Measurements from ENCODE around the gene RSRC2. TPM values are rescaled to one million over a fixed set of nuclear protein-coding genes. Genes with fewer than 3 reads are reported as not detected.
"Not testable (repeated sequence)": the region's sequence is repeated elsewhere in the genome, so short reads cannot be mapped to it uniquely, and the experiment has no call there.

The RSRC2 gene
- total RNA-seq: 70.4 and 83.3 TPM in 2 replicates
- 40.3 TPM for polyA plus RNA-seq (2012)

GRCh38 chr12:122526683-122527477 is at the start of gene RSRC2, which contains the start of gene KNTC1:
Gene RSRC2 (minus strand): TSS chr12:122526936. CDS start chr12:122526853, 83 bp downstream.
Gene KNTC1 (plus strand): TSS chr12:122527249. CDS start chr12:122530064, 2,815 bp downstream.
- peak; percentile 100 for DNase-seq (ENCODE audit: low read depth)

- no peak for DNase-seq (ENCODE audit: low read depth)
Observed at GRCh38 chr12:122571821-122572220, 45.1 kb upstream of the RSRC2 start.

GRCh38 chr12:122570006-122570405 is 43.3 kb upstream of the RSRC2 start:
- DNase-seq (ENCODE audit: low read depth): not testable (repeated sequence)

- no peak for DNase-seq (ENCODE audit: low read depth)
Observed at GRCh38 chr12:122569288-122569687, 42.6 kb upstream of the RSRC2 start.

- DNase-seq (ENCODE audit: low read depth): not testable (repeated sequence)
Observed at GRCh38 chr12:122566816-122567215, 40.1 kb upstream of the RSRC2 start.

GRCh38 chr12:122563361-122563760 is 36.6 kb upstream of the RSRC2 start:
- DNase-seq (ENCODE audit: low read depth): peak; percentile 6

- DNase-seq (ENCODE audit: low read depth): no peak
Observed at GRCh38 chr12:122560138-122560537, 33.4 kb upstream of the RSRC2 start.

GRCh38 chr12:122558745-122559641 is 32.3 kb upstream of the RSRC2 start:
- DNase-seq (ENCODE audit: low read depth): no peak

- DNase-seq (ENCODE audit: low read depth): no peak
Observed at GRCh38 chr12:122547330-122547729, 20.6 kb upstream of the RSRC2 start.

- no peak for DNase-seq (ENCODE audit: low read depth)
Observed at GRCh38 chr12:122545855-122546254, 19.1 kb upstream of the RSRC2 start.

GRCh38 chr12:122544537-122544936 is 17.8 kb upstream of the RSRC2 start:
- DNase-seq (ENCODE audit: low read depth): no peak

- DNase-seq (ENCODE audit: low read depth): no peak
Observed at GRCh38 chr12:122538496-122538895, 11.8 kb upstream of the RSRC2 start.

GRCh38 chr12:122537021-122537420 is 10.3 kb upstream of the RSRC2 start:
- no peak for DNase-seq (ENCODE audit: low read depth)

GRCh38 chr12:122533856-122534255 is 7.1 kb upstream of the RSRC2 start:
- no peak for DNase-seq (ENCODE audit: low read depth)

- DNase-seq (ENCODE audit: low read depth): no peak
Observed at GRCh38 chr12:122528992-122529391, 2.3 kb upstream of the RSRC2 start.

GRCh38 chr12:122528582-122528981 is 1.8 kb upstream of the RSRC2 start:
- no peak for DNase-seq (ENCODE audit: low read depth)

- no peak for DNase-seq (ENCODE audit: low read depth)
Observed at GRCh38 chr12:122527478-122527944, 775 bp upstream of the RSRC2 start.

- no peak for DNase-seq (ENCODE audit: low read depth)
Observed at GRCh38 chr12:122523846-122524718, 2.7 kb downstream of the RSRC2 start.

GRCh38 chr12:122523280-122523679 is 3.5 kb downstream of the RSRC2 start:
- DNase-seq (ENCODE audit: low read depth): no peak

- DNase-seq (ENCODE audit: low read depth): no peak
Observed at GRCh38 chr12:122520676-122521075, 6.1 kb downstream of the RSRC2 start.

GRCh38 chr12:122519418-122519817 is 7.3 kb downstream of the RSRC2 start:
- no peak for DNase-seq (ENCODE audit: low read depth)

Data from myocyte (in vitro differentiated cells).